ENCODE measurements around the gene ZGPAT. TPM values are rescaled to one million over a fixed set of nuclear protein-coding genes. Genes with fewer than 3 reads are reported as not detected.

The ZGPAT gene
- total RNA-seq, 1 donor from 2014 or later, result 42.6 TPM

DNA sequence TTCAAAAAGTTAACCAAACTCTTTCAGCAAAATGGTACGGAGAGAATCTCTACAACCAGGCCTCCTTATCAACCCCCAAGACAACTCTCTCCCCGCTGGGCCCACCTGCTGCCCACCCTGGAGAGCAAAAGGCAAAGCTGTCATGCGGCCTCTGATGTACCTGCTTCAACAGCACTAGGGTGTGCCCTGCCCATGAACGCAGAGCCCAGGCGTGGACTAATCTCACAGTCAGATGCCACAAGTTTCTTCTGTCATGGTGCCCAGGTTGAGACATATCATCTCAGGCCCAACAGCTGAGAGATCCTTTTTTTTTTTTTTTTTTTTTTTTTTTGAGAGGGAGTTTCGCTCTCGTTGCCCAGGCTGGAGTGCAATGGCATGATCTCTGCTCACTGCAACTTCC lies 58.1 kb downstream of the ZGPAT start:
- TF ChIP-seq, protein P1, sequence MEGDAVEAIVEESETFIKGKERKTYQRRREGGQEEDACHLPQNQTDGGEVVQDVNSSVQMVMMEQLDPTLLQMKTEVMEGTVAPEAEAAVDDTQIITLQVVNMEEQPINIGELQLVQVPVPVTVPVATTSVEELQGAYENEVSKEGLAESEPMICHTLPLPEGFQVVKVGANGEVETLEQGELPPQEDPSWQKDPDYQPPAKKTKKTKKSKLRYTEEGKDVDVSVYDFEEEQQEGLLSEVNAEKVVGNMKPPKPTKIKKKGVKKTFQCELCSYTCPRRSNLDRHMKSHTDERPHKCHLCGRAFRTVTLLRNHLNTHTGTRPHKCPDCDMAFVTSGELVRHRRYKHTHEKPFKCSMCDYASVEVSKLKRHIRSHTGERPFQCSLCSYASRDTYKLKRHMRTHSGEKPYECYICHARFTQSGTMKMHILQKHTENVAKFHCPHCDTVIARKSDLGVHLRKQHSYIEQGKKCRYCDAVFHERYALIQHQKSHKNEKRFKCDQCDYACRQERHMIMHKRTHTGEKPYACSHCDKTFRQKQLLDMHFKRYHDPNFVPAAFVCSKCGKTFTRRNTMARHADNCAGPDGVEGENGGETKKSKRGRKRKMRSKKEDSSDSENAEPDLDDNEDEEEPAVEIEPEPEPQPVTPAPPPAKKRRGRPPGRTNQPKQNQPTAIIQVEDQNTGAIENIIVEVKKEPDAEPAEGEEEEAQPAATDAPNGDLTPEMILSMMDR (IDR thresholded peaks at IDR 0.05; ENCODE audit: insufficient read depth, low read length, poor library complexity, severe bottlenecking), result no peak
- Histone ChIP-seq H3K27me3 (ENCODE audit: control insufficient read depth, insufficient read depth, low read length) (no peaks in the 10 kb centered on the region), H3K4me3 (ENCODE audit: low read depth, low read length) (no peak overlapping the region), H3K36me3 (ENCODE audit: control insufficient read depth, insufficient read depth, low read length) (no peaks in the 10 kb centered on the region)
- no peak for DNase-seq (ENCODE audit: low read depth)

DNA sequence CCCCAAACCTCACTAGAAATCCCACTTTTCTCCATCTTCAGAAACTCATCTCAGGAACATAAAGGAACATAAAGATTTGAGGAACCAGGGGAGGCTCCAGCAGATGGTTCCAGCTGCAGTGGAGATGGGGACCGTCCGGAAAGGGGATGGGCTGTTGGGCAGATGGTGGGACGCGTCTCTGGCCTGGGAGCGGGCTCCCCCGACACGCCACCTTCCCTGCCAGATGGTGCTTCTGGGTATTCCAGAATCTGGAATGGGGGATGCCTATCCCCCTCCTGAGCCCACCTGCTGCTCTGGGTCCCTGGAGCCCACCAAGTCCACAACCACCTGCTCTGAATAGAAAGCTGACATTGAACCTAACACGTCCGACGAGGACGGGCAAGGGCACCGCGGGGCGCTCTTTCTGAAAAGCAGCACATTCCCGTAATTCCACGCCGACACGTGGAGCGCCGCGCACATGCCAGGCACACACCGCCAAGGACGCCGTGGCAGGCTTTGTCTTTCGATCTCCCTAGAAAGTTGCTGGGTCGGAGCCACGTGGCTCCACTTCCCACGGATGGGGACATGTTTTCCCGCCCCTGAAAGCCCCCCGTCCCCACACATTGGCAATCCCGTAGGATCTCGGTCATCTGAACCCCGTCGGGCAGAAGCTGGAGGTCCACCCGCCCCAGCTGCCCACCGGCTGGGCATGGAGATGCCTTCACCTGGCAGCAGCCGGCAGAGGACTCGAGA lies 59.0 kb downstream of the ZGPAT start:
- Histone ChIP-seq H3K36me3 (ENCODE audit: control insufficient read depth, insufficient read depth, low read length) (no peaks in the 10 kb centered on the region), H3K4me3 (ENCODE audit: low read depth, low read length) (no peak overlapping the region), H3K27me3 (ENCODE audit: control insufficient read depth, insufficient read depth, low read length) (no peaks in the 10 kb centered on the region)
- TF ChIP-seq, protein P1 (IDR thresholded peaks at IDR 0.05; ENCODE audit: insufficient read depth, low read length, poor library complexity, severe bottlenecking), result no peak
- DNase-seq (ENCODE audit: low read depth), result no peak

DNA sequence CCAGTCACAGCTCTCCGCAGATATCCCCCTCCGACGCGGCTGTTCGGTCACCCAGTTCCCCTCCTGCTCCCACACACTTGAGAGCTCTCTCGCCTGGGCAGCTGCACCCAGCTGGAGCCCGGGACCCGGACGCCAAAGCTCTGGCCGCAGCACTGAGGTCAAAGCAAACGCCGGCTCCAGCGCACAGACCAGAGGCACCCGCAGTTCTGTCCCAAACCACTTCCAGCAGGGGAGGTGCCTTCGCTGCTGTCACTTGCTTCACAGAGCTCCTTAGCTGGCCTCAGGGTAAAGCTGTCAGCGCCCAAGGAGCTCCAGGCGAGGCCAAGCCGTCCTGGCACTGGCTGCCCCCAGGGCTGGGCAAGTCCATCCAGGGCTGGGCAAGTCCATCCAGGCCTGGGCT lies 59.6 kb downstream of the ZGPAT start:
- Histone ChIP-seq H3K36me3 (ENCODE audit: control insufficient read depth, insufficient read depth, low read length) (no peaks in the 10 kb centered on the region), H3K27me3 (ENCODE audit: control insufficient read depth, insufficient read depth, low read length) (no peaks in the 10 kb centered on the region), H3K4me3 (ENCODE audit: low read depth, low read length) (no peak overlapping the region)
- no peak for DNase-seq (ENCODE audit: low read depth)
- TF ChIP-seq, protein P1 (IDR thresholded peaks at IDR 0.05; ENCODE audit: insufficient read depth, low read length, poor library complexity, severe bottlenecking), result no peak

DNA sequence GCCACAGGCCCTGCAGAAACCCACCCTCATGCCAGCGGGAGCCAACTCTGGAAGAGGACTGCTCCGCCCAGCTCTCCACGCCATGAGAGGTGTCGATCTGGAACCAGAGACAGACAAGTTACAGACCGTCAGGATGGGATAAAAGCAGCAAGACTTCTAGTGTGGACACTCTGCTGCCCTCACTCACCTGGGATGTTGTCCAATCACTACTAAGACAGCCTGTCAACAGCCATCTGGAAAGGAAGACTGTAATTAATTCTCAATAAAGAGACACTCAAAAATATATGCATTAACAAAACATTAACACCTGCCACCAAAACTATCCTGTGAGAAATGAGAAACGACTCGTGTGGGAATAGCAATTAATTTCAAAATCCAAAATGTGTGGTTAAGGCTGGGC lies 60.0 kb downstream of the ZGPAT start:
- Histone ChIP-seq H3K4me3 (ENCODE audit: low read depth, low read length) (no peak overlapping the region), H3K36me3 (ENCODE audit: control insufficient read depth, insufficient read depth, low read length) (no peaks in the 10 kb centered on the region), H3K27me3 (ENCODE audit: control insufficient read depth, insufficient read depth, low read length) (no peaks in the 10 kb centered on the region)
- TF ChIP-seq, protein P1 (IDR thresholded peaks at IDR 0.05; ENCODE audit: insufficient read depth, low read length, poor library complexity, severe bottlenecking), result no peak
- no peak for DNase-seq (ENCODE audit: low read depth)

DNA sequence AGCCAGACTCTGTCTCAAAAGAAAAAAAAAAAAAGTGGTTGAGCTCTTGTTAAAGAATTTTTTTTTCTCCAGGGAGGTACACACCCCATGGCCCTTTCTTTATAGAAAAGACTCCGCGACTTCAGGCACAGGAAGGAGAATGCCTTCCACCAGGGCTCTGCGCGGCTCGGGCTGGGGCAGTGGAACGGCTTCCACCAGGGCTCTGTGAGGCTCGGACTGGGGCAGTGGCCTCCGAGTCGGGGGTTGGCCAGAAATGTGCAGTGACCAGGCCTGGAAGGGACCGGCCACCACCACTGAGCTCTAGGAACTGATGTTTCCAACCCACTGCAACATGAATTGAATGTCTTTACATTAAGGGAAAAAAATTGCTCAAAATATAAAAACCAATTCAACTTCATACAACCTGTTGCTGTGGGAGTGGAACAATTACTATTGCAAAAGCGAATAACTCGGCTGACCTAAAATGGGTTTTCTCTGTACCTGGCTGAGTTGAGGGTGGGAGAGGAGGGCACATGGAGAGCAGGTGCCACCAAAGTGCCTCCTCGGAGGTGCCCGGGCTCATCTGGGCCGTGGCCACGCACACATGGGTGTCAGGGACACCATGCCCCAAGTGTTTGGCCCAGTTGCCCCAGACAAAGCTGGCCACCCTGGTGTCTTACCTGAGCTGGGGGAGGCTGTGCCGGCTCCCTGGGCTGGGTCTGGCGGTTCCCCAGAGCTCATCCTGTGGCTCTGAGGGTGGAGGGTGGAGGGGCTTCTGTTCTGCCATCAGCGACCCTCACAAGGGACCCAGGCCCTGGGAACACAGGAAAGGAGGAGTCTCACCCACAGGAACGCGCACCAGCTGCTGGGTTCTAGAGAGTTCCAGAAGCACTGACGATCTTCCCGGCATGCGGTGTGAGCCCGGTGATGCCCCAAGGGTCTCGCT lies 61.0 kb downstream of the ZGPAT start:
- Histone ChIP-seq H3K36me3 (ENCODE audit: control insufficient read depth, insufficient read depth, low read length) (no peaks in the 10 kb centered on the region), H3K4me3 (ENCODE audit: low read depth, low read length) (no peak overlapping the region), H3K27me3 (ENCODE audit: control insufficient read depth, insufficient read depth, low read length) (no peaks in the 10 kb centered on the region)
- no peak for DNase-seq (ENCODE audit: low read depth)
- TF ChIP-seq, protein P1 (IDR thresholded peaks at IDR 0.05; ENCODE audit: insufficient read depth, low read length, poor library complexity, severe bottlenecking), result no peak
